ENCODE measurements around the gene SDC1.

Gene SDC1

GRCh38 chr2:20213651-20214565 is 11.0 kb downstream of the SDC1 start:
- no peak for DNase-seq (ENCODE audit: low spot score)

- DNase-seq (ENCODE audit: low spot score): no peak
These were observed 11.9 kb downstream of the SDC1 start for GRCh38 chr2:20212871-20213503.

- no peak for DNase-seq (ENCODE audit: low spot score)
These were observed 12.5 kb downstream of the SDC1 start for GRCh38 chr2:20212459-20212870.

GRCh38 chr2:20211860-20212458 is 13.0 kb downstream of the SDC1 start:
- DNase-seq (ENCODE audit: low spot score): no peak

- no peak for DNase-seq (ENCODE audit: low spot score)
These were observed 13.5 kb downstream of the SDC1 start for GRCh38 chr2:20211420-20211819.

- no peak for DNase-seq (ENCODE audit: low spot score)
These were observed 14.5 kb downstream of the SDC1 start for GRCh38 chr2:20210462-20210861.

GRCh38 chr2:20209373-20210109 is 15.4 kb downstream of the SDC1 start:
- DNase-seq (ENCODE audit: low spot score): no peak

- no peak for DNase-seq (ENCODE audit: low spot score)
These were observed 16.5 kb downstream of the SDC1 start for GRCh38 chr2:20208476-20208859.

GRCh38 chr2:20207051-20207450 is 17.9 kb downstream of the SDC1 start:
- DNase-seq (ENCODE audit: low spot score): no peak

- DNase-seq (ENCODE audit: low spot score): no peak
These were observed 18.9 kb downstream of the SDC1 start for GRCh38 chr2:20205915-20206524.

- no peak for DNase-seq (ENCODE audit: low spot score)
These were observed 19.9 kb downstream of the SDC1 start for GRCh38 chr2:20205069-20205468.

GRCh38 chr2:20203521-20204225 is 21.3 kb downstream of the SDC1 start:
- no peak for DNase-seq (ENCODE audit: low spot score)

GRCh38 chr2:20203072-20203471 is 21.9 kb downstream of the SDC1 start:
- DNase-seq (ENCODE audit: low spot score): no peak

GRCh38 chr2:20201671-20202070 is 23.3 kb downstream of the SDC1 start:
- no peak for DNase-seq (ENCODE audit: low spot score)

GRCh38 chr2:20200697-20201555 is 24.0 kb downstream of the SDC1 start:
- no peak for DNase-seq (ENCODE audit: low spot score)

GRCh38 chr2:20199633-20200270 is 25.2 kb downstream of the SDC1 start:
- no peak for DNase-seq (ENCODE audit: low spot score)

- no peak for DNase-seq (ENCODE audit: low spot score)
These were observed 25.9 kb downstream of the SDC1 start for GRCh38 chr2:20198796-20199632.

GRCh38 chr2:20198001-20198400 is 26.9 kb downstream of the SDC1 start:
- no peak for DNase-seq (ENCODE audit: low spot score)

GRCh38 chr2:20197192-20197591 is 27.7 kb downstream of the SDC1 start:
- DNase-seq (ENCODE audit: low spot score): no peak
